Measurements from ENCODE around the gene PPL.

- TF ChIP-seq CTCF (IDR thresholded peaks at IDR 0.05 in 2 of 3, conservative IDR thresholded peaks at IDR 0.05 in 1 of 3; ENCODE audit: borderline replicate concordance in 1 of 3, insufficient read depth in 1 of 3, low read depth in 2 of 3, low read length in 2 of 3) (no peak), MAX (IDR thresholded peaks at IDR 0.05) (no peak), SRF (IDR thresholded peaks at IDR 0.05; ENCODE audit: low read depth) (no peak), YY1 (IDR thresholded peaks at IDR 0.05; ENCODE audit: extremely low read depth, insufficient replicate concordance, low read depth, low read length) (no peak), TCF7L2 (IDR thresholded peaks at IDR 0.05; ENCODE audit: borderline replicate concordance, extremely low read depth, insufficient read depth, insufficient read length) (no peak), EZH2 (IDR thresholded peaks at IDR 0.05) (no peak), POLR2A (IDR thresholded peaks at IDR 0.05; ENCODE audit: borderline replicate concordance, extremely low read depth, insufficient read depth, insufficient read length) (no peak), EZH2phosphoT487 (IDR thresholded peaks at IDR 0.05; ENCODE audit: borderline replicate concordance) (no peak), POLR2AphosphoS5 (IDR thresholded peaks at IDR 0.05; ENCODE audit: low read depth, low read length) (no peak), SP1 (IDR thresholded peaks at IDR 0.05; ENCODE audit: low read depth) (no peak)
Measured at GRCh38 chr16:4868535-4868934, 68.4 kb downstream of the PPL start.
